HG02973 (cell line): Measurements from ENCODE around the gene RGSL1.
A peak's percentile ranks its signal among the peaks of the same experiment; 100 is the strongest.

Source experiments
- ATAC-seq: cut with Tn5 transposase; IDR thresholded peaks from one replicate; pipeline ENCODE4 v1.9.1; 2021; ENCODE audit warnings: moderate library complexity; ENCODE audit not compliant: unreplicated experiment

RGSL1 gene

GRCh38 chr1:182533896-182534295, 84.0 kb downstream of the RGSL1 start:
- no peak for ATAC-seq

- ATAC-seq, result no peak
These were observed 99.4 kb downstream of the RGSL1 start for GRCh38 chr1:182549346-182549745.

GRCh38 chr1:182549811-182550210, 99.9 kb downstream of the RGSL1 start:
- ATAC-seq, result no peak

- no peak for ATAC-seq
These were observed 102.6 kb downstream of the RGSL1 start for GRCh38 chr1:182552527-182552926.

- no peak for ATAC-seq
These were observed 105.5 kb downstream of the RGSL1 start for GRCh38 chr1:182555493-182555892.

GRCh38 chr1:182556279-182556678, 106.3 kb downstream of the RGSL1 start:
- no peak for ATAC-seq

- no peak for ATAC-seq
These were observed 110.5 kb downstream of the RGSL1 start for GRCh38 chr1:182560392-182560984.

GRCh38 chr1:182561456-182561855, 111.5 kb downstream of the RGSL1 start:
- no peak for ATAC-seq

GRCh38 chr1:182563095-182563494, 113.1 kb downstream of the RGSL1 start:
- no peak for ATAC-seq

GRCh38 chr1:182564406-182565004, 114.6 kb downstream of the RGSL1 start:
- no peak for ATAC-seq

- ATAC-seq, result no peak
These were observed 115.6 kb downstream of the RGSL1 start for GRCh38 chr1:182565537-182565936.

GRCh38 chr1:182567629-182568028, 117.7 kb downstream of the RGSL1 start:
- no peak for ATAC-seq

GRCh38 chr1:182568647-182569284, 118.8 kb downstream of the RGSL1 start:
- ATAC-seq, result peak; percentile 47

- no peak for ATAC-seq
These were observed 120.1 kb downstream of the RGSL1 start for GRCh38 chr1:182569939-182570610.

GRCh38 chr1:182570611-182570970, 120.6 kb downstream of the RGSL1 start:
- no peak for ATAC-seq

- ATAC-seq, result no peak
These were observed 124.2 kb downstream of the RGSL1 start for GRCh38 chr1:182574156-182574555.

GRCh38 chr1:182575540-182576149, 125.7 kb downstream of the RGSL1 start:
- ATAC-seq, result no peak

GRCh38 chr1:182580736-182581135, 130.8 kb downstream of the RGSL1 start:
- ATAC-seq, result no peak

GRCh38 chr1:182584746-182585145, 134.8 kb downstream of the RGSL1 start:
- no peak for ATAC-seq

- no peak for ATAC-seq
These were observed 136.4 kb downstream of the RGSL1 start for GRCh38 chr1:182586380-182586779.

GRCh38 chr1:182587093-182587492, 137.1 kb downstream of the RGSL1 start:
- ATAC-seq, result no peak
